SK-MEL-5 (cell line): ENCODE results near the gene TRIM33. TPM values are rescaled to one million over a fixed set of nuclear protein-coding genes. Genes with fewer than 3 reads are reported as not detected.

Experiments used
- DNase-seq: peaks from one replicate; pipeline ENCODE4 v3.0.0-alpha.2; 2016; ENCODE audit warnings: low read depth, low spot score
- in situ Hi-C: cut with HindIII; loops from 2 replicates; pipeline ENCODE4 v1.10.0; 2016; ENCODE audit warnings: low sequenced_read_pairs, high pct_unique_total_duplicates, low pct_unique_long_range_greater_than_20kb
- total RNA-seq: library from RNA; depleted of rRNA; stranded (reverse); fragments of >200 nt; shearing (Covaris generic); gene quantifications from 2 replicates; pipeline ENCODE4 v1.2.3, GENCODE V29; 2014

The TRIM33 gene
- total RNA-seq, 1 experiment from 2014 or later = 34.7 TPM

DNA sequence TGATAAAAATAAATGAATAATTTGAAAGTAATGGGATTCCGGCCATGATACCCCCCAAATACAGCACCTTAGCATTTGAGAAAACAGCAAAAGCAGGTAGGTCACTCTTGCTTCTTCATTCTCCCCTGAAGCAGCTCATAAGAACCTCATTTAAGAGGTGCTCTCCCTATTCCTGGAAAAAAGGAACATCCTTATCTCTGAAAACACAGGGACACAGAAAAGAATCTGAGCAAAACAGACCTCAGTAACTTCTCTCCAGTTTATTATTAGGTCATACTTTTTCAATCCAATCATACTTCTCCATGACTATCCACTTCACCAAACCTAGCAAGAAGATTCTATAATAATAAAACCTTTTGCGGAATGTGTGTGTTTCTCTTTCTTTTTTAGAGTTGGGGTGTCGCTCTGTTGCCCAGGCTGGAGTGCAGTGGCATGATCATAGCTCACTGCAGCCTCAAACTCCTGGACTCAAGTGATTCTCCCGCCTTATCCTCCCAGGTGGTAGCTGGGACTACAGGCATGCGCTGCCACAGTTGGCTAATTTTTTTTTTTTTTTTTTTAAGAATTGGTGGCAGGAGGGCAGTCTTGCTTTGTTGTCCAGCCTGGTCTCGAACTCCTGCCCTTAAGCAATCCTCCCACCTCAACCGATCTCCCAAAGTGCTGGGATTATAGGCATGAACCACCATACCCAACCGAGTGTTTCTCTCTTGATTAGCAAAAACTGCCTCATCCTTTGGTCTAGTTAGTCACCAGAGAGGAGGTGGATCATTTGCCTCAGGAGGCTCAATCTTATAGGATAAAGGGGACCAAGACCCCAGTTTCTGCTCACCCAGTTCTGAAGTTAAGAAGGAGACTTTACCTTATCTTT is 10.6 kb upstream of the TRIM33 start:
- in situ Hi-C loops = no loop called here
- no peak for DNase-seq

GRCh38 chr1:114517348-114517747 is 6.3 kb upstream of the TRIM33 start:
- in situ Hi-C loops = no loop called here
- DNase-seq = no peak

GRCh38 chr1:114512595-114513280 is 1.7 kb upstream of the TRIM33 start:
- no peak for DNase-seq
- in situ Hi-C loops = no loop called here

- in situ Hi-C loops = no loop called here
- no peak for DNase-seq
Measured at GRCh38 chr1:114510274-114511031, 550 bp downstream of the TRIM33 start.

GRCh38 chr1:114509596-114510273 is 1.3 kb downstream of the TRIM33 start:
- in situ Hi-C loops = no loop called here
- DNase-seq = no peak

DNA sequence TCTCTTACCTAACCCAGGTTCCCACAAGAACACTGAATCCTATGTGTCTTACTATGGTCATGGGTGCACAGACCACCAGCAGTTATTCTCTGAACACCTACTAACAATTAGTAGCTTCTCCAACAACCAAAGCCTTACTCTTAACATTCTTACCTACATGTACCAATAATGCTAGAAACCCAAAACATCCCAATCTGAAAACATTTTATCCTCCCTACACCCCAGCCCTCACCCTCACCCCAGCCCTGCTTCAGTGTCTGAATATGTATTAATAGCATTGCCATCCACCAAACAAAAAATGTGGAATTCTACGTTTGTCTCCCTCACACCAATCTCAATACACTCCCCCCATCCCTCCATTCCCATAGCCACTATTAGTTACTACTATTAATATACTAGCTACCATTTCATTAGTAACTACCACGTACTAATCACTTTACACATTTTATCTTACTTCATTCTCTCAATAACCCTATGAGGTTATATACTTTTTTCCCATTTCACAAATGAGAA is 2.6 kb downstream of the TRIM33 start:
- in situ Hi-C loops = no loop called here
- no peak for DNase-seq

DNA sequence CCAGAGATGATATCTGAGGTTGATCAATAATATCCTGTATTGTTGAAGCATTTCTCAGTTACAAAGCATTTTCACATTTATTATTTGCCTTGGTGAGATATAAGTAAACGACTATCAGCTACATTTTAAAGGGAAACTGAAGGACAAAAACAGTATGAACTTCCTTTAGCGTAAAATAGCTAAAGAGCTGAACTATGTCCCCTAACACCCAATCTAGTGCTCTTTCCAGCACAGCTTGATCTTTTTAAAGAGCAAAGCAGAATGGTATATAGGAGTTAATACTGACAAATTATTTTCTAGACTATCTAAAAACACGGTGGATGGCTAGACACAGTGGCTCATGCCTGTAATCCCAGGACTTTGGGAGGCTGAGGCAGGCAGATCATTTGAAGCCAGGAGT is 3.5 kb downstream of the TRIM33 start:
- DNase-seq = no peak
- in situ Hi-C loops = no loop called here

DNA sequence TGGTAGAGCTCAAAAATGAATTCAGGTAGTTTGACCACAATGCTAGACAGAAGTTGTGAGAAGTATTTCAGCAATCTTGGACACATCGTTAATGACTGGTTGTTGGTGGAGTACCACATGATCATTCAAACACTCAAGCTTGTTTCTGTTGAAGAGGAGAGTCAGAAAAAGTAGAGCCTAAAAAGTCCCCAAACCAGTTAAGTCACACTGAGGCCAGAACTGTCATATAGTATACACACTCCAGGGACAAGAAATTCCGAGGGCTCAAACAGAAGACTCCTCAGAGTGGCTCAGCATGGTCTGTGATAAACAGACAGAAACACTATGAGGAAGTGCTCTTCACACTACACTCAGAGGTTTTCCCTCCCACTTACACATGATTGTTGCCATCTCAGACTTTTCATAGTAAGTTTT is 5.8 kb downstream of the TRIM33 start:
- DNase-seq = no peak
- in situ Hi-C loops = no loop called here

DNA sequence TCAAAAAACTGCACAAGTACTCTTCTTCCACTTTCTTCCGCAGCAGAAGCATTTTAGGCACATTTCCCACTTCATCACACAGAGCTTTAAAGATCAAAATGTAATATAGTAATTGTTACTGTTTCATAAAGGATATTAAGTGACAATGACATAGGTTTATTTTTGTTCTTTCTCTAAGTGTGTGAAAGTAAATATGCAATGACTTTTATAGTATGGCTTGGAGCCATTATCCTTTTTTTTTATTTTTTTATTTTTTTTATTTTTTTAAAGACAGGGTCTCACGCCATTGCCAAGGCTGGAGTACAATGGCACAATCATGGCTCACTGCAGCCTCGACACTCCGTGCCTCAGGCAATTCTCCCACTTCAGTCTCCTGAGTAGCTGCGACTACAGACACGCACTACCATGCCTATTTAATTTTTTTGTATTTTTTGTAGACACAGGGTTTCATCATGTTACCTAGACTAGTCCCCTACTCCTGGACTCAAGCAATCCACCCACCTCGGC is 7.0 kb downstream of the TRIM33 start:
- peak; percentile 67 for DNase-seq
- in situ Hi-C loops = no loop called here

- peak; percentile 67 for DNase-seq
- in situ Hi-C loops = no loop called here
Measured at GRCh38 chr1:114502080-114502479, 8.9 kb downstream of the TRIM33 start.

DNA sequence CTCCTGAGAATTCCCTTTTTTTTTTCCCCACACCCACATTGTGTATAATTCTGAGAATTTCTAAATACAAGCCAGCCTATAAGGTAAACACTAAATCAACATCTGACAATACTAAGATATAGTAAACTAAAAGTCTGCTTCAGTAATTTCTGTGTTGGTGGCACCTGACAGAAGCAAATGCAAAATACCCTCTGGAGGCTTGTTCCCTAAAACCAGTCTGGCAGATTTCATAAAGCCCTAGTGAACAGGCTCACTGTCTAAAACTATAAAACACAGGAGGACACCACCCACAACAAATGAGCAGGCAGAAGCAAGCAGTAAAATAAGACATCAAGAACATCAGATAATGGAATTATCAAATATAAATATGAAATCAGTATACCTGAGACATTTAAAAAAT is 11.5 kb downstream of the TRIM33 start:
- in situ Hi-C loops = no loop called here
- no peak for DNase-seq

DNA sequence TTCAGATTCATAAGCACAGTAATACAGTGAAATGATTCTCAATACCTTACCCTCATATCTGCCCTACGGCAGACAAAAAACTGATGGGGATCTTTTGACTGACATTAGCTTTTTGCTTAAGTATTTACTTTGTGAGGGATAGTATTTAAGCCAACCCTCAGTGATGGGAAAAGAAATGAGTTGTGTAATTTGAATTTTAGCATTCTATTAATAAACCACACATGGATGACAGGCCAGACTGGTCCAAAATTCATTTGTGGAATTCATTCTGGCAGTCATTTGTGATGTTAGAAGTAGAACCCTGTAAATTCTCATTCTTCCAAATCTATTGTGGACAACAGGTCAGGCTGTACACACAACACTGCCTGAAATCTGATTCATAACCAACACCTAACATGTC is 14.9 kb downstream of the TRIM33 start:
- no peak for DNase-seq
- in situ Hi-C loops = no loop called here

DNA sequence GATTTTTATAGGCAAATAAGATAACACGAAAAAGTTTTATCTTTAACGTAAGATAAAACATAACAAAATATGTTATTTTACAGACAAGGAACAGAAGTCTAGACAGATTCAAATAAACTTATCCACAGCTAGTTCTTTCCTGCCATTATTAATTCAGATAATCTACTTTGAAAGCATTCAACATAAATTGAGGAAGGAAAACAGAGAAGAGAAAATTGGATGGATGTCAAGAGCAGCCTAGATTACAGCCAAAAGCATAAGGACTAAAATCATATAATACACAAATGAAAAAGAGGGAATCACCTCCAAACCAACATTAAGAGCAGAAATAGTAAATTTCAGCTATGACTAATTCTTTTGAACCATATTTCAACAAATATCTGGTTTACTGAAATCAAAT is 15.5 kb downstream of the TRIM33 start:
- DNase-seq = no peak
- in situ Hi-C loops = no loop called here

DNA sequence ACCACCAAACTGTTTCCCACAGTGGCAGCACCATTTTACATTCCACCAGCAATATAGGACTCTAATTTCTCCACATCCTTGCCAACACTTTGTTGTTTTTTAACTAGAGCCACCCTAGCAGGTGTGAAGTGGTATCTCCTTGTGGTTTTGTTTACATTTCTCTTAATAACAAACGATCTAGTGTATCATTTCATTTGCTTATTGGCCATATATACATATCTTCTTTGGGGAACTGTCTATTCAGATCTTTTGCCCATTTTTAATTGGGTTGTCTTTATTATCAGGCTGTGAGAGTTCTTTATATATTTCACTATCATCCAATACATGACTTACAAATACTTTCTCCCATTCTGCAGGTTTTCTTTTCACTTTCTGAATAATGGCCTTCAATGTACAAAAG is 18.0 kb downstream of the TRIM33 start:
- no peak for DNase-seq
- in situ Hi-C loops = no loop called here

- DNase-seq = no peak
- in situ Hi-C loops = no loop called here
Measured at GRCh38 chr1:114490274-114490693, 20.7 kb downstream of the TRIM33 start.

- in situ Hi-C loops = no loop called here
- no peak for DNase-seq
Measured at GRCh38 chr1:114488739-114489138, 22.3 kb downstream of the TRIM33 start.

DNA sequence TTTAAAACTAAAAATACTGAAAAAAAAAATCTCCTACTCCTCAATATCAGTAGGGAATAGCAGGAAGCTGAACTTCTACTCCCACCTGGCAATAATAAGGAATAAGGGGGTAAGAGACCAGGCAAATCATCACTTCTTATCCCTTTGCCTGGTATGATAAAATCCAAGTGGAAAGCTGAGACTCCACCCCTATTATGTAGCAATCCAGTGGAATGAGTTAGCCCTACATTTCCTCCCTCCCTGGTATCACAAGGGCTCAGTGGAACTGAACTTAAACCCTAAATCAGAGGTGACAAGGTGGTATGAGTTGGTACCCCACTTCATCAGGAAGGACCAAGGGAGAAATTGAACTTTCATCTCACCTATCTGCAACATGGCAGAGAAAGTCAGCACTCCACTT is 25.7 kb downstream of the TRIM33 start:
- in situ Hi-C loops = no loop called here

More for the DNA sequence above, 25.7 kb downstream of the TRIM33 start:
- no peak for DNase-seq
